Testis (tissue), 2 donors: ENCODE data around the gene ANKRD52.

Experiments used
- POLR2A ChIP-seq: fragments of 450-650 bp; IDR thresholded peaks from one replicate; pipeline ENCODE4 v1.6.1; 2017; ENCODE audit warnings: antibody characterized with exemption, mild to moderate bottlenecking, moderate library complexity
- TF ChIP-seq, protein P1 (sequence below), 3 experiments: fragments of 450-650 bp in 2 of 3; fragments of 200-600 bp in 1 of 3; sonication (generic) in 1 of 3; IDR thresholded peaks; one replicate each; pipeline ENCODE4 v1.5.1; 2016 to 2019; ENCODE audit warnings: antibody characterized with exemption in 3 of 3, mild to moderate bottlenecking in 2 of 3, moderate library complexity in 1 of 3

DNA sequence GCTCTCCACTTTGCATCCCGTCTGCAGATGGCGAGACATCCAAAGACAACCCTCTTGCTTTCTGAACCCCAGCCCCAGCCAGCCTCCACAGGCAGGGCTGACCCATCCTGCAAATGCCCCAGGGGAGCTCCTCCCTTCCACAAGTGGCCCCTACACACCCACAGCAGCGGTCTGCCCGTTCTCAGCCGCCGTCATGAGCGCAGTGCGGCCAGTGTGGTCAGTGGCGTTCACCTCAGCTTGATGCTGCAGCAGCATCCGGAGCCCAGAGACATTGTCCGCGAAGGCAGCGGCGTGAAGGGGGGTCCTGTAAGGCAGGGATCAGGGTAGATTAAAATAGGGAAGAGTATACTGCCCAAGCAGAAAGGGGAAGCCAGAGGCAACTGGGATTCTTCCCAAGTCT, 13.7 kb downstream of the ANKRD52 start:
- TF ChIP-seq, protein P1, sequence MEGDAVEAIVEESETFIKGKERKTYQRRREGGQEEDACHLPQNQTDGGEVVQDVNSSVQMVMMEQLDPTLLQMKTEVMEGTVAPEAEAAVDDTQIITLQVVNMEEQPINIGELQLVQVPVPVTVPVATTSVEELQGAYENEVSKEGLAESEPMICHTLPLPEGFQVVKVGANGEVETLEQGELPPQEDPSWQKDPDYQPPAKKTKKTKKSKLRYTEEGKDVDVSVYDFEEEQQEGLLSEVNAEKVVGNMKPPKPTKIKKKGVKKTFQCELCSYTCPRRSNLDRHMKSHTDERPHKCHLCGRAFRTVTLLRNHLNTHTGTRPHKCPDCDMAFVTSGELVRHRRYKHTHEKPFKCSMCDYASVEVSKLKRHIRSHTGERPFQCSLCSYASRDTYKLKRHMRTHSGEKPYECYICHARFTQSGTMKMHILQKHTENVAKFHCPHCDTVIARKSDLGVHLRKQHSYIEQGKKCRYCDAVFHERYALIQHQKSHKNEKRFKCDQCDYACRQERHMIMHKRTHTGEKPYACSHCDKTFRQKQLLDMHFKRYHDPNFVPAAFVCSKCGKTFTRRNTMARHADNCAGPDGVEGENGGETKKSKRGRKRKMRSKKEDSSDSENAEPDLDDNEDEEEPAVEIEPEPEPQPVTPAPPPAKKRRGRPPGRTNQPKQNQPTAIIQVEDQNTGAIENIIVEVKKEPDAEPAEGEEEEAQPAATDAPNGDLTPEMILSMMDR (IDR thresholded peaks at IDR 0.05), result no peak
- TF ChIP-seq POLR2A, result no peak
